ENCODE results near the gene RYR2. TPM values are rescaled to one million over a fixed set of nuclear protein-coding genes. Genes with fewer than 3 reads are reported as not detected.
A peak's percentile ranks its signal among the peaks of the same experiment; 100 is the strongest.

Gene RYR2
- total RNA-seq, 1 experiment from 2014 or later = 0.03 TPM

DNA sequence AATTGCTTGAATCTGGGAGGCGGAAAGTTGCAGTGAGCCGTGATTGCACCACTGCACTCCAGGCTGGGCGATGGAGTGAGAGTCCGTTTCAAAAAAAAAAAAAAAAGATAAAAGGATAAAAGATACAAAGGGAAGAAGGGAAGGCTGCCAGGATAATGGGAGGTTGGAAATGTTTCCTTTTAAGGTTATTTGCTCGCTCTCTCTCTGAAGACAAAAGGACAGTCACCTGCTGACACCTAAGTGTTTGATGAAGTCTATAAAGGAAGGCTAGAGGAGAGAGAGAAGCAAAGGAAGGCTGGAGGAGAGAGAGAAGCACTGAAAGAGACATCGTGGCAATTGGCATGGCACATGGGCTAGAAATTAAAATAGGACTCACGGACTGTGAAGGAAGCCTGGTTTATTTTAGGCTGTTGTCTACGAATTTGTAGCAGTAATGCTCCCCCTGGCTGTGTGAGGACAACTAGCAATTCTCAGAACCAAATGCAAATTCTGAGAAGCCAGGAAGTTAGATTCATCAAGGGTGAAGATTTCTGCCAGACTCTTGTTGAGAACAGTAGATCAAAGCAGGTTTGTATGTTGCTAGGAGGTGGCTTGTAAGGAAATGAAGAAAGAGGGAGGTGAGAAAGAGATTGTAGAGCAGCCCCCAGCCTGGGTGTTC, 694.5 kb downstream of the RYR2 start:
- no peaks in the 10 kb centered on the region for H3K36me3 ChIP-seq (ENCODE audit: control insufficient read depth, insufficient read depth, low read length)
- ChIA-PET CTCF (no interaction called here), POLR2A (no interaction called here)
- no peak overlapping the region for H3K27ac ChIP-seq (ENCODE audit: low read length)
- BruUV-seq (replicated peaks) = no TSS peak
- TF ChIP-seq CTCF (IDR thresholded peaks at IDR 0.05) = peak; percentile 36; the same call in 1 of the 2 replicates
- TF ChIP-seq REST (IDR thresholded peaks at IDR 0.05; ENCODE audit: insufficient read depth in 1 of 2, low read depth in 2 of 2, low read length in 1 of 2) = no peak
- DNase-seq (ENCODE audit: low read depth, low spot score) (no peak), ATAC-seq (no peak)
- H3K4me1 ChIP-seq (ENCODE audit: control insufficient read depth, insufficient read depth, low read length) = no peaks in the 10 kb centered on the region
- intact Hi-C loops (cut with micrococcal nuclease; ENCODE audit: unreplicated experiment) (no loop called here), in situ Hi-C loops (cut with HindIII; ENCODE audit: low pct_unique_long_range_greater_than_20kb, low sequenced_read_pairs) (no loop called here)
- H3K9me3 ChIP-seq (ENCODE audit: control insufficient read depth, insufficient read depth, low read depth, low read length) = no peaks in the 10 kb centered on the region
- no peak overlapping the region for H3K4me3 ChIP-seq (ENCODE audit: low read depth in 2 of 2, low read length in 2 of 2)
- H3K27me3 ChIP-seq (ENCODE audit: control insufficient read depth, insufficient read depth, low read length) = no peaks in the 10 kb centered on the region

DNA sequence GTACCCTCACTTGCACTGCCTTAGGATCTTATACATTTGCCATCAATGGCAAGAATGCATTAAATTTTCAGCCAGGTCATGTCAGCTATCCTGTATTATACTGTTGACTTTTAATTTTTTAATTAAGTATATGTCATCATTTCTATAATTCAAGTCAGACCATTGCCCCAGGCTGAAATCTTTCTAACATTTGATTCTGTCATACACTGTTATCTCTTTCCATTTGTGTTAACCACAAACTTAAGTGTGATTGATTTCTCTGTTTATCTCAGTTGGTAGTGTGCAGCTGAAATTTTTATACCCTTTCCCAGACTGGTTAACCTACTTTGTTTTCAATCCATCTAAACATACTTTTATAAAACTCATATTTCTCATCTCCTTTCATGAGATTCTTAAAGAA, 695.5 kb downstream of the RYR2 start:
- ATAC-seq (no peak), DNase-seq (ENCODE audit: low read depth, low spot score) (no peak)
- POLR2A ChIA-PET = no interaction called here
- no peak overlapping the region for H3K4me3 ChIP-seq (ENCODE audit: low read depth in 2 of 2, low read length in 2 of 2)
- intact Hi-C loops (cut with micrococcal nuclease; ENCODE audit: unreplicated experiment) = no loop called here
- CTCF ChIA-PET = no interaction called here
- H3K36me3 ChIP-seq (ENCODE audit: control insufficient read depth, insufficient read depth, low read length) = no peaks in the 10 kb centered on the region
- H3K27me3 ChIP-seq (ENCODE audit: control insufficient read depth, insufficient read depth, low read length) = no peaks in the 10 kb centered on the region
- H3K9me3 ChIP-seq (ENCODE audit: control insufficient read depth, insufficient read depth, low read depth, low read length) = no peaks in the 10 kb centered on the region
- no peak overlapping the region for H3K27ac ChIP-seq (ENCODE audit: low read length)
- TF ChIP-seq SIN3A (IDR thresholded peaks at IDR 0.05; ENCODE audit: borderline replicate concordance, insufficient read depth, low read depth, low read length) (no peak), REST (IDR thresholded peaks at IDR 0.05; ENCODE audit: insufficient read depth in 1 of 2, low read depth in 2 of 2, low read length in 1 of 2) (no peak), POLR2AphosphoS5 (IDR thresholded peaks at IDR 0.05; ENCODE audit: low read depth, low read length) (no peak), CTCF (IDR thresholded peaks at IDR 0.05) (no peak), TCF7L2 (IDR thresholded peaks at IDR 0.05; ENCODE audit: low read depth, low read length) (no peak)
- H3K4me1 ChIP-seq (ENCODE audit: control insufficient read depth, insufficient read depth, low read length) = no peaks in the 10 kb centered on the region
- in situ Hi-C loops (cut with HindIII; ENCODE audit: low pct_unique_long_range_greater_than_20kb, low sequenced_read_pairs) = no loop called here
- no TSS peak for BruUV-seq (replicated peaks)

Measured in Panc1 (cell line).